GM19397 (cell line): ENCODE measurements around the gene RASSF7.

Experiments
- ATAC-seq: cut with Tn5 transposase; IDR thresholded peaks from one replicate; pipeline ENCODE4 v1.9.1; 2021; ENCODE audit warnings: mild to moderate bottlenecking, moderate library complexity; ENCODE audit not compliant: unreplicated experiment

Gene RASSF7

DNA sequence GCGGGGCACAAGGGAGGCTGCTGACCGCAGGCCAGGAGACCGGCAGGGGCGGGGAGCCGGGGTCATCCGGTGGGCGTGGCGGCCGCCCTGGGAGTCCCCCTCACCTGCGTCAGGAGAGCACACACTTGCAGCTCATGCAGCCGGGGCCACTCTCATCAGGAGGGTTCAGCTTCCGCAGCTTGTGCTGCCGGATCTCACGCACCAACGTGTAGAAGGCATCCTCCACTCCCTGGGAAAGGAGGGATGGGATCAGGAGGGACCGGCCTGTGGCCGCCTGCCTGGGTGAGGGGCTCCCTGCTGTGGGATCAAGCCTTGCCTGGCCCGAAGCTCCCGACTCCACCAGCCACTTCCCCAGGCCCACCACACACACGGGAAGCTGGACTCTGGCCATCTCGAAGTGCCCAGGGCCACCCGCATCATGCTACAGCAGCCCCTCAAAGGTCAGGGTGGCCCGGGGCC is 28.2 kb upstream of the RASSF7 start:
- ATAC-seq = no peak

DNA sequence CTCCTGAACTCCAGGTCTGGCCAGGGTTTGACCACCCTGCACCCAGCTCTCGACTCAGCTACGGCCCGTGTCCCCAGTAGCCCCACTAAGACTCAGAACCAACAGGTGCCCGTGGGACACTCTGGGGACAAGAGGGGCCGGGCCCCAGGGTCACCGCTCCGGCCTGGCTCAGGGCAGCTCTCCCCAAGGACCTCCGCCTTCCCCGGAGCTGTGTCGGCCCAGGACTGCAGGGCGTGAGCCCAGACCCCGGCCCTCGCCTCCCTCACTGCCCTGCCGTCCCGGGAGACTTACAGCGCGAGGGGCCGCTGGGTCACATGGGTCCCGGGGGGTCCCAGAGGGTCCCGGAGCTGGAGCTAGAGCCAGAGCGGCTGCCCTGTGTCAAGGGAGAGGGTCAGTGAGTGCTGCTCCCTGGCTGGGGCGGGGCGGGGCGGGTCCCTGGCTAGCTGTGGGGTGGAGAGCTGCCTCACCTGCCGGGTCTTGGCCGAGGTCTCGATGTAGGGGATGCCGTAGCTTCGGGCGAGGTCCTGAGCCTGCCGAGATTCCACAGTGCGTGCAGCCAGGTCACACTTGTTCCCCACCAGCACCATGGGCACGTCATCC is 27.7 kb upstream of the RASSF7 start:
- no peak for ATAC-seq

DNA sequence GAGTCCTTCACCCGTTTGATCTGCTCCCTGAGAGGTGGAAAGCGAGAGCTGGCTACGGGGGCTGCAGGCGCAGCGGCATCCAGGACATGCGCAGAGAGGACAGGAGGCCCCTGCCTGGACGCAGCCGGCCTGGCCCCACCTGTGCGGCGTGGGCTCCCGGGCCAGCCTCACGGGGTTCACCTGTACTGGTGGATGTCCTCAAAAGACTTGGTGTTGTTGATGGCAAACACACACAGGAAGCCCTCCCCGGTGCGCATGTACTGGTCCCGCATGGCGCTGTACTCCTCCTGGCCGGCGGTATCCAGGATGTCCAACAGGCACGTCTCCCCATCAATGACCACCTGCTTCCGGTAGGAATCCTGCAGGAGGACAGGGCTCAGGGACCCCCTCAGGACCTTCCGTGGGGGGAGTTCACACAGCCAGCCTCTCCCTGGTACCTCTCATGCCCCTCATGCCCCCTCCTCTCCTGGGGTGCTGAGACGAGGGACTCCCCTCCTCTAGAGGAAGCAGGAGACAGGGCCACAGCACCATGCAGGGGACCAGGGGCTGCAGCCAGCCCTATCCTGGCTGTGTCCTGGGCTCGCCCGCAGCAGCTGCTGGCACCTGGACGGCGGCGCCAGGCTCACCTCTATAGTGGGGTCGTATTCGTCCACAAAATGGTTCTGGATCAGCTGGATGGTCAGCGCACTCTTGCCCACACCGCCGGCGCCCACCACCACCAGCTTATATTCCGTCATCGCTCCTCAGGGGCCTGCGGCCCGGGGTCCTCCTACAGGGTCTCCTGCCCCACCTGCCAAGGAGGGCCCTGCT is 27.0 kb upstream of the RASSF7 start:
- no peak for ATAC-seq

DNA sequence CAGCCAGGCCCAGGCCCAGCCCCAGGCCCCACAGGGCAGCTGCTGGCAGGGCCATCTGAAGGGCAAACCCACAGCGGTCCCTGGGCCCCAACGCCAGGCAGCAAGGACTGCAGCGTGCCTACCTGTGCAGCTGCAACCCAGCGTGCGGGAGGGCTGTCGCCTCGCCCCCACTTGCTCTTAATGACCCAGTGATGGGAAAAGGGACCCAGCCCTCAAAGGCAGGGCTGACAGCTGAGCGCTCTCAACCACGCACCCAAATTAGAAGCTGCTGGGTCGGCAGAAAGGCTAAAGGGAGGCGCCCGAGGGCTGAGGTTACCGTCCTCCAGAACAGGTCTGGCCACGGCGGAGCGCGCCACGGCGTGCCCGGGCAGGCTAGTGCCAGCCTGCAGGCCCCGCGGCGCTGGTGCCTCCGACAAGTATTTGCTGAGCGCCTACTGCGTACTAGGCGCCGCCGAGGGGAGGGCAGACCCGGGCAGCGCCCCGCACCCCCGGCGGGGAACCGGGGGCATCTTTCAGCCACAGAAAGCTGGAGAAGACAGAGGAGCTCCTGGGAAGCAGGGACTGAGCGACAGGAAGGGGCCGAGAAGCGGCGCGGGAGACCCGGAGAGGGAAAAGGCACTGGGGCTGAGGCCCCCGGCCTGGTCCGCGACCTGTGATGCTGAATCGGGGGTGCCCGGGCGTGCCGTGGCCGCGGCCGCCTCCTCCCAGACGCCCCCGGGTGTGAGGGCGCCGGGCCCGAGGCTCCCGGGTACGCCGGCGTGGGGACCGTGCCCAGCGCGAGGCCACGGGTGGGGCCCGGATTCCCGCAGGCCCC is 26.2 kb upstream of the RASSF7 start:
- no peak for ATAC-seq

DNA sequence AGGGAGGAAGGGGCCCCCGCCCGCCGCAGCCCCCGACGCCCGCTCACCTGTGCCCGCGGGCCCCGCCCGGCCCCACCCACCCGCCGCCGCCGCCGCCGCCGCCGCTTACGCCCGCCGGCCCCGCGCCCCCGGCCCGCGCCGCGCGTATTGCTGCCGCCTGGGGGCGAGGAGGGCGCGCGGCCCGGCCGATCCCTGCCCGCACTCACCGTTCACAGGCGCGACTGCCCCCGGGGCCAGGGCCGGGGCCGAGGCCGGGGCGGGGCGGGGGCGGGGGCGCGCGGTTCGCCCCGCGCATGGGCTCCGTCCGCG is 25.6 kb upstream of the RASSF7 start:
- no peak for ATAC-seq

DNA sequence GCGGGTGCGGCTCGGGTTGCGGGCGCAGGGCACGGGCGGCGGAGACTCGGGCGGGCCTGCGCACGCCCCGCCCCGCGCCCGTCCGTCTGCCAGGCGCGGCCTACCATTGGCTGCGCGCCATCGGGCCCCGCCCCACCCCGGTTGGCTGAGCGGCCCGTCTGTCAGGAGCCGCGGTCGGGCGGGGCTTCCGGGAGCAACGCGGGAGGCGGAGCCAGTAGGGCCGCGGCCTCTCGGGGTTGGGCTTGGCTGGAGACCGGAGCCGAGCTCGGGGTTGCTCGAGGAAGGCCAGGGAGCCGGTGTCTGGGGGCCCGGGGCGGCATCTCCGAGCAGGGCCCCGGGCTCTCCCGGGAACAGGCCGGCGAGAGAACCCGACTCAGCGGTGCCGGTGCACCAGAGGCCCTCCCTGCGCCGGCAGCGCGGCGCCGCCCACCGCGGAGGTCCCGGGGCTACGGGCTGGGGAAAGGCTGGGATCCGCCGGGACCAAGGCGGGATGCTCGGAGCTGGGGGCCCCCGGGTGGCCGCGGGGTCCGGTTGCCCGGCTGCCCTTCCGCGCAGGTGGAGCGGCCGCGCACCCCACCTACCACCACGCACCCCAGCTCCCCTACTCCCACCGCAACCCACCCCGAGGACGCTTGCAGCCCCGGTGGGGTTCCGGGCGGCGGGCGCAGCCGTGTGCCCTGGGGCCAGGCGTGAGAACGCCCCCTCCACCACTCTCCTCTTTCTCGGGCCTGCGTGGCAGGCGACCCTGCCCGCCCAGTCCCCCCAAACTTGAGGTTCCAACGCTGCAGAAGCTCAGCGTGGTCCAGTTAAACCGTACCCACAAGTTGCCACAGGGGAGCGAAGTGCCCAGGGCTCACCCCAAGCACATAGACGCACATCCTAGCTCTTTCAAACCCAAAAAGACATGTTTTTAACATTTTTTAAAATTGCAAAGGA is 25.0 kb upstream of the RASSF7 start, which contains the start of gene HRAS:
TSS of gene HRAS (minus strand) at position 58 of the 936 bp plus-strand sequence.
- peak; percentile 71 for ATAC-seq

DNA sequence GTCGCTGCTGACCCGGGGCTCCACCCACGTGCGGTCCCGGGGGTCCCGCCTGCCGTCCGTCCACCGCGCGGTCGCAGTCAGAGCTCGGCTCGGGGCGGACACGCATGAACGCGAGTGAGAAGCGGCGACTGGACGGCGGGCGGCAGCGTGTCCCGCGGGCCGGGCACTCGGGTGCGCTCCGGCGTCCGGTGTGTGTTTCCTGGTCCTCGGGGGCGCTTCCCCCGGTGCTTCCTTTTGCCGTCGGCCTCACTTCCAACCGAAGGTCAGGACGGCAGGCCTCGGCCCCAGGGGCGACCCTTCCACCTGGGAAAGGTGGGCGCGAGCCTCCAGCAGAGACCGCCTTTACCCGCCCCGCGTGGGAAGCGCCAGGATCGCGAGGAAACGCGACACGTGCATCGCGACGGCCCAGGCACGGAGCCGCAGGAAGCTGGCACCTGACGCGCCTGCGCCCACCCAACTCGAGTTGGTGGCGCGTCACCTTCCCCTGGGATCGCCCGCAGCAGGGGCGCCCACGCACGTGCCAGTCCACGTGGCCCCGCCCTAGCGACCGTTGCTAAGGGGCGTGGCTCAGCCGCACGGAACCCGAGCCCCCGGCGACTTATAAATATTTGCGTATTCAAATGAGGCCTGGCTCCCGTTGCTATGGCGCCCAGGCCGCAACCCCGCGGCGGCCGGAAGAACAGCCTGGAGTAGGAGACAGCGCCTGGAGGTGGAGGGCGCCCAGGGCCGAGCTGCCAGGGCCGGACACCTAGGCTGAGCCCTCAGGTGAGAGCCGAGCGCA is 23.7 kb upstream of the RASSF7 start, which contains the start of gene LRRC56:
TSS of gene LRRC56 (plus strand) at position 687 of the 781 bp plus-strand sequence. CDS start 3,158 bp downstream, outside the sequence.
- ATAC-seq = peak; percentile 43

DNA sequence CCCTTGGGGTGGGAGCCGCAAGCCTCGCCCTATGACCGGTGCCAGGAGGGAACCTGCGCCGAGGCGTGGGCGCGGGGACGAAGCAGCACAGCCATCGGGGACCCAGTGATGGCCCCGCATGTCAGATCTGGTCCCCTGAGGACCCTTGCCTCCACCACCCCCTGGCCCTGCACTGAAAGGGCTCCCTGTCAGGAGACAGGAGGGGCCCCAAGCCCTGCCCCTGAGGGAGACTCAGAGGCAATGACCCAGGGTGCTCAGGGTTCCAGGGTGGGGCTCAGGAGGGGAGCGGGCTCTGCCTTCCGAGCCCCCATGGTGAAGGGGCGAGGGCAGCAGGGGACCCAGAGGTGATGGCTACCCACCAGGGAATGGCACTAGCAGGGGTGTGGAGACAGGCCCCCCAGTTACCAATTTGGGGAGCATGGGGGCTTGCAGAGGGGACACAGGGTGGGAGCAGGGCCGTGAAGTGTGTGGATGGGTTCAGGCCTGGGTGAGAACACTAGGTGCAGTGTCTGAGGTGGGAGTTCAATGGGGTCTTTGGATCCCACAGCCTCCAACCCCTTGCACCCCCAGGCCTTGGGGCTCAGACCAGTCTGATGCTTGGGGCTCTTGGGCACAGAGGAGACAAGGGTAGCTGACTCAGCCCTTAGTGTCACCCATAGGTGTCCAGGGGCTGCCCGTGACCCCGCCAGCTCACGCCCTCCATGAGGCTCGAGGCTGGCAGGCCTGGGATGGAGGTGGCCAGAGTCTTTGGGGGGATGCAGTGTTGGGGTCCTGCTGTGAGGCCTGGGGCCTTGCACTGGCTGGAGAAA is 22.9 kb upstream of the RASSF7 start:
- no peak for ATAC-seq

DNA sequence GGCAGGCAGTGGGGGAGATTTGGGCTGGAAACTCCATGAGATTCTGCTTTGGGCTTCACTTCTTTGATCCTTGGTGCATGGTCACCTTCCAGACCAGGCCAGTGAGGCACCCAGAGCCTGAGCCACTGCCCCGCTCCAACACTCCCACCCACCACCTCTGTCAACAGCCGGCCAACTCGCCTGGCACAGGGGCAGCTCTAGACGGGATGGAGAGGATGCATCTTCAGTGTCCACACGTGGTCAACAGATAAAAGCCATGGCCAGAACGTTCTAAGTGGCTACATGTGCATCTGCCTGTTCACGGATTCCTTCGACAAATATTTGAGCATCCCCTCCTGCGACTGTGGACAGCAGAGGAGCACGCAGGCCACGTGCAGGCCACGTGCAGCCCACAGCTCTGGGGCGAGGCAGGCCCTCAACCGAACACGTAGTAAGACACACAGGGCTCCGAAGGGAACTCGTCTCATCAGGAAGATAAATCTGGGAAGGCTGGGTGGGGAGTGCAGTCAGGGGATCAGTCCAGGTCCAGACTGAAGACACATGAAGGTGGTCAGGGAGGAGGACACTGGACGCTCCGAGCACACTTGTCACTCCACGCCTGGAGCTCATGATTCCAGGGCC is 22.2 kb upstream of the RASSF7 start:
- no peak for ATAC-seq

DNA sequence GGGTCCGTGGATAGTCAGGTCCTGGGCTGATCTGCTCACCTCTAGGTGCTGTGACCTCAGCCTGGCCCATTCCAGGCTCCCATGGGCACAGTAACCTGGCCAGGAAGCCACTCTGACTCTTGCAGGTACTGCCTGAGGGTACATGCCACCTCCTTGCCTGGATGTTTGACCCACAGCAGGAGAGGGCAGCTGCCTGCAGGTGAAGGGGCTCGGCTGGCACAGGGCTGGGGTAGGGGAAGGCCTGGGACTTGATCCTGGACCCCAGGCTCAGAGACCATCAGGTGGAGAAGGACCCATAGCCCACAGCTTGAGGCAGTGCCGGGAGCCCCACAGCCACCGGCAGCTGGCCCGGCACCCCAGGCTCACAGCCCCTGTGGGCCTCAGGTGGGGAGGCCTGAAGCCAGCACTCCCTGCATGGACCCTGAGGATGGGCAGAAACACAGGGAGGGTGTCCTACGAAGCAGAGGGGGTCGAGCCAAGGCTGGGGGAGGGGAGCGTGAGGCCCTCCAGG is 20.7 kb upstream of the RASSF7 start:
- ATAC-seq = no peak

DNA sequence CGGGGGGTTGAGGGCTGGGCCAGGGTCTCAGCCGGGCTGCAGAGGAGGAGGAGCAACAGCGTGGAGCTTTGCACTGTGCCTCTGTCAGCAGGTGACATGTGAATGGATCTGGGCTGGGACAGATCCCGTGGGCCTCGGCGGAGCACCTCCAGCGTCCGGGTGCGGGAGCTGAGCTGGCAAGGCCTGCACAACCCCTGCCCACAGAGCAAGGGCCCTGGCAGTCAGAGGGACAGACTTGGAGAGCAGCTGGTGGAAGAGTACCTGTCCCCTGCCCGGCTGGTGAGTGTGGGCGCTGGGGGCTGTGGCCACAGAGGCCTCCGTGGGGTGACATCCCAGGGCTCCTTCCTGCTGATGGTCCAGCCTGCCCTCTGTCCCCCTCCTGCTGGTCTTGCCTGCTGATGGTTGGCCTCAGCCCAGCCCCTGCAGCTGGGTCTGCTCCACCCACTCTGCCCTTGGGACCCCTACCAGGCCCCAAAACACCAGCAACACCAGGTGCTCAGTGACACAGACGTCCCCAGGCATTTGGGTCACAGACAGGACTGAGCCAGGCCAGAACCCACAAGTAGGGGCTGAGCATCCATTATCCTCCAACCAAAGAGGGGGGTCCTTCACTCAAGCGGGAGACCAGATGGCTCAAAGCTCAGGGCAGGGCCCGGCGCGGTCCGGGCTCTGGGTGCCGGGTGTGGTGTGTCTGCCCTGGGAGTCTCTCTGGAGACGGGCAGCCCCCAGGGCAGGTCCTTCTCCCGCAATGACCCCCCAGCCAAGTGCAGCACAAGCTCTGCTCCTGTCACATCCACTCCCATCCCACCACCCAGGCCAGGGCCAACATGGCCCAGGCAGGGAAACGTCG is 20.0 kb upstream of the RASSF7 start:
- no peak for ATAC-seq

DNA sequence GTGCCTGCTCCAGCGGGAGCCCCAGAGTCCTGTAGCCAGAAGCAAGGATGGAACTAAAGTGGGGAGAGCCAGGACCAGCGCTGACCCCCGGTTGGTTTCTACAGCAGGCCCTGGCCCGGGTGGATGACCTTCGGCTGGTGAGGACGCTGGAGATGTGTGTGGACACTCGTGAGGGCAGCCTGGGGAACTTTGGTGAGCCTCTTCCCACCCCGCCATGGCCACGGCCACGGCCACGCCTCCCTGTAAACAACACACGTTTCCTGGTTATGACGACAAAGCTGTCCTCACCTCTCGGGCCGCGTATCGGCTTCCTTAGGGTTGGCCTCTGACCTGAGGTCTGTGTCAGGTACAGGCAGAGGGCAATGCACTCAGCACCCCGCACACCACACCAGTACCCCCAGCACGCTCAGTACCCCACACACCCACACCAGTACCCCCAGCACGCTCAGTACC is 19.3 kb upstream of the RASSF7 start:
- no peak for ATAC-seq

DNA sequence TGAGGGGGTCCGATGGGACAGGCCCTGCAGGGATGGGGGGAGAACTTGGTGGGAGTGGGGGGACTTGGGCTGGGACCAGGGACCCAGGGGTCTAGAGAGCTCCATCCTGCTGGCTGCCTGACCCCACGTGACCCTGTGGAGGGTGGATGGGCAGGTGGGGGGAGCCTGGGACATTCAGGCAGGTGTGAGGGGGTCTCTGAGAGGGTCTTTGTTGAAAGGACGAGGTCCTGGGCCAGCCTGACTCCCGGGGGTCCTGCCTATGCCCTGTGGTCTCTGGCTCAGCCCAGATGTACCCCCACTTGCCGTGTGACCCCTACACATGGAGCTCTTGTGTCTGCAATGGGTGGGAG is 16.0 kb upstream of the RASSF7 start:
- ATAC-seq = no peak

DNA sequence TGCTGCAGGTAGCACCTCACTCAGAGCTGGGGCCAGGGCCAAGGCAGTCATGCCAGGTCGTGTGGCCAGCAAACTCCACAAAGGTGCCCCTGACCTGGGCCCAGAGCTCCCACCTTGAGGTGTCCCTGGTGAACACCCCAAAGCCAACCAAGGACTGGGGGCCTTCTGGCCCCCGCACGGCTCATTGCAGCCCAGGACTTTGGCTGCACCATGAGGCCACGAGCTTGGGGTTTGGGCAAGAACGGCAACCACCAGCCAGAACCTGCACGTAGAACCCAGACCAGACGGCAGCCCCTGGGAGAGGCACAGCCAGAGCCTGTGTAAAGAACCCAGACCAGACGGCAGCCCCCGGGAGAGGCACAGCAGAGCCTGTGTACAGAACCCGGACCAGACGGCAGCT is 15.6 kb upstream of the RASSF7 start:
- no peak for ATAC-seq

DNA sequence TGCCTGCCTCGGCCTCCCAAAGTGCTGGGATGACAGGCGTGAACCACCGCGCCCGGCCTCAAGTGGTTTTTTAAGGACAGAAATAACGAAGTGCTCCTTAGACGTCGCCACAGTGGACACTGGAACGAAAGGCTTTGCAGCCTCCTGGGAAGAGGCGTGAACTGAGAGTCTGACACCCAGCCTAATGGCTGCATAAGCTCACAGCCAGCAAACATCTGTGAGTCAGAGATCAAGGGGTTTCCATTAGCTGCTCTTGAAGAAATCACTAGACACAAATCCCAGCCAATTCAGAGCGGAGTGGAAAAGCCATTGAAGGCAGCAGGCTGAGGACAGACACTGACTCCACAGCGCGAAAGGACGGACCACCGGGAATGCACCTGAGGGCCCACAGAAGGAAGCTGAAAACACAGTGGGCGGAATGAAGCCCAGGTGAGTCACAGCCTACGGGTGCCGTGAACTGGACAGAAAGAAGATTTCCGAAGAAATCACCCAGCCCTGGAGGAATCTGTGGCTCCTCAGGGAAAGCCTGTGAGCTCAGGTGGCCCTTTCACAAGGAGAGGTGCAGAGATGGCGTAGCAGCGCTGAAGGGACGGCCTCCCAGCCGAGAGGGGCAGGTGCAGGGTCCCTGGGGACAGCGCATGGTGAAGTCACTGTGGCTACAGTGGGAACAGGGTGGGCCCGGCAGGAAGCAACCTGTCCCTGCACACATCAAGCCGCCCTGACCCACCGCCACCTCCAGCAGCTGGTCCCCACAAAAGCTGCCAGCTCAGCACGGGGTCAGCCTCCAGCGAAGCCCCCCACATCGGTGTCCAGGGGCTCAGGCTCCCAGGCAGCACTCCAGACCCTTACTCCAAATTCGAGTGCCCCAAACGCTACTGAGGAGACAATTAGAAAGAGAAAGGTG is 11.8 kb upstream of the RASSF7 start:
- ATAC-seq = no peak

DNA sequence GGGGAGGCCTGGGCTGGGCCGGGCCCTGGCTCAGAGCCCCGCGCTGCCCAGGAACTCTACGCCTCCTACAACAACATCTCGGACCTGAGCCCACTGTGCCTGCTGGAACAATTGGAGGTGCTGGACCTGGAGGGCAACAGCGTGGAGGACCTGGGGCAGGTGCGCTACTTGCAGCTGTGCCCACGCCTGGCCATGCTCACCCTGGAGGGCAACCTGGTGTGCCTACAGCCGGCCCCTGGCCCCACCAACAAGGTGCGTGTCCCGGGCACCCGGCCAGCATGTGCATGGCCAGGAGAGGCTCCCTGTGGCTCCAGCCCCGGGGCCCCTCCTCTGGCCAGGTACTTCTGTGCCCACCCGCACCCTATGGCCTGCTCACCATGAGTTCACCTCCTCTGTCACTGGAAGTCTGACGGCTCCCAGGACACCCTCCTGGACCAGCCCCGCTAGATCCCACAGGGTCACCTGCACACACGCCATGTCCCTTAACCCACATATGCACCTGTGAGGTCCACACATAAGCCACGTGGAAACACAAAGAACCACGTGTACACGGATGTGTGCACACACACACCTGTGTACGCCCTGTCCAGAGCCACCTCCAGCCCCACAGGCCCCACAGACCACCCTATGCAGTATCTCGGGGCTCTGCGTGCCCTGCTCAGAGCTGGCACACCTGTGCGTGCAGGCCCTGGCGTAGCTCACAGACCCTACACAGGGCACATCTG is 10.6 kb upstream of the RASSF7 start:
- ATAC-seq = no peak
